K562 (cell line): ENCODE measurements around the gene GUCY2D.

Source experiments
- CHD4 ChIP-seq: fragments of 200-600 bp; sonication (generic); IDR thresholded peaks from 3 replicates; pipeline ENCODE4 v1.6.1; 2012; ENCODE audit warnings: low read depth, mild to moderate bottlenecking, mixed read lengths, low read length, inconsistent platforms; ENCODE audit not compliant: insufficient read depth, insufficient replicate concordance, poor library complexity, severe bottlenecking
- CTCF ChIP-seq, 3 experiments: IDR thresholded peaks in 2 of 3; conservative IDR thresholded peaks in 1 of 3; 2 replicates each; pipeline ENCODE4 v1.5.1; 2011 to 2012; ENCODE audit warnings: low read length in 3 of 3, mild to moderate bottlenecking in 3 of 3, control low read depth in 2 of 3, improper control_type of control experiment in 1 of 3, inconsistent platforms in 1 of 3, low read depth in 1 of 3, mixed read lengths in 1 of 3, moderate library complexity in 1 of 3; ENCODE audit not compliant: insufficient read depth in 2 of 3
- GABPA ChIP-seq: fragments of 200-800 bp; sonication (Bioruptor generic); conservative IDR thresholded peaks from 2 replicates; pipeline ENCODE4 v1.6.1; 2016; ENCODE audit warnings: low read depth, missing genetic modification characterization, missing compliant biosample characterization
- IRF1 ChIP-seq: sonication (generic); formaldehyde crosslinking; IDR thresholded peaks from 2 replicates; pipeline ENCODE4 v1.8.0; 2022; ENCODE audit warnings: missing genetic modification reagents, mild to moderate bottlenecking, borderline replicate concordance
- NR3C1 ChIP-seq: sonication (generic); formaldehyde crosslinking; IDR thresholded peaks from 2 replicates; pipeline ENCODE4 v1.8.1; 2022; ENCODE audit warnings: missing genetic modification reagents
- RAD21 ChIP-seq, 2 experiments: fragments of 250-450 bp in 1 of 2; fragments of 450-650 bp in 1 of 2; sonication (Bioruptor Pico) in 1 of 2; formaldehyde crosslinking in 1 of 2; IDR thresholded peaks in 1 of 2; conservative IDR thresholded peaks in 1 of 2; 2 replicates each; pipeline versions ENCODE4 v1.4.0 to v1.8.0; 2020 to 2022; ENCODE audit warnings: mild to moderate bottlenecking in 2 of 2, moderate library complexity in 1 of 2
- SIX5 ChIP-seq, 2 experiments: IDR thresholded peaks; 2 replicates each; pipeline ENCODE4 v1.6.1; 2011; ENCODE audit warnings: low read length in 2 of 2, borderline replicate concordance in 1 of 2, low read depth in 1 of 2, mild to moderate bottlenecking in 1 of 2, moderate library complexity in 1 of 2; ENCODE audit not compliant: insufficient read depth in 1 of 2
- YY1 ChIP-seq, 3 experiments: IDR thresholded peaks; 2 replicates each; pipeline ENCODE4 v1.6.1; 2011; ENCODE audit warnings: low read length in 2 of 3, mild to moderate bottlenecking in 2 of 3, moderate library complexity in 2 of 3, borderline replicate concordance in 1 of 3, control low read depth in 1 of 3, low read depth in 1 of 3; ENCODE audit not compliant: insufficient read depth in 3 of 3, insufficient replicate concordance in 2 of 3, control insufficient read depth in 1 of 3, insufficient read length in 1 of 3; ENCODE audit errors: extremely low read depth in 1 of 3
- ZFX ChIP-seq: sonication (generic); formaldehyde crosslinking; IDR thresholded peaks from 2 replicates; pipeline ENCODE4 v1.8.0; 2022; ENCODE audit warnings: mild to moderate bottlenecking, missing genetic modification reagents, moderate library complexity
- ZNF217 ChIP-seq: sonication (generic); formaldehyde crosslinking; IDR thresholded peaks from 2 replicates; pipeline ENCODE4 v1.8.0; 2022; ENCODE audit warnings: mild to moderate bottlenecking, missing genetic modification reagents
- ZNF274 ChIP-seq: IDR thresholded peaks from 2 replicates; pipeline ENCODE4 v1.6.1; 2011; ENCODE audit warnings: low read depth, mild to moderate bottlenecking, low read length, moderate library complexity, borderline replicate concordance
- ZNF830 ChIP-seq: fragments of 250-450 bp; sonication (Bioruptor Pico); IDR thresholded peaks from 2 replicates; pipeline ENCODE4 v1.5.0; 2021; ENCODE audit warnings: mild to moderate bottlenecking
- TF ChIP-seq, protein P1 (sequence below), 2 experiments: IDR thresholded peaks in 1 of 2; conservative IDR thresholded peaks in 1 of 2; 2 replicates each; pipeline ENCODE4 v1.6.1; 2016; ENCODE audit warnings: low read depth in 2 of 2, mild to moderate bottlenecking in 1 of 2, missing compliant biosample characterization in 1 of 2, missing genetic modification characterization in 1 of 2, moderate library complexity in 1 of 2

GRCh38 chr17:7967751-7968150, 34.7 kb upstream of the GUCY2D start:
- TF ChIP-seq CTCF (IDR thresholded peaks at IDR 0.05 in 2 of 3, conservative IDR thresholded peaks at IDR 0.05 in 1 of 3; ENCODE audit: insufficient read depth in 2 of 3, low read depth in 1 of 3, low read length in 3 of 3) (no peak), ZNF274 (no peak), ZFX (no peak), IRF1 (no peak), ZNF830 (CRISPR knock-in tag) (no peak), SIX5 (IDR thresholded peaks at IDR 0.05; ENCODE audit: borderline replicate concordance in 1 of 2, insufficient read depth in 1 of 2, low read depth in 1 of 2, low read length in 2 of 2) (no peak), GABPA (tag) (no peak), NR3C1 (CRISPR knock-in tag) (no peak), CHD4 (no peak), ZNF217 (CRISPR knock-in tag) (no peak), RAD21 (CRISPR knock-in tag; conservative IDR thresholded peaks at IDR 0.05 in 1 of 2, IDR thresholded peaks at IDR 0.05 in 1 of 2) (no peak), YY1 (IDR thresholded peaks at IDR 0.05; ENCODE audit: borderline replicate concordance in 1 of 3, control insufficient read depth in 1 of 3, extremely low read depth in 1 of 3, insufficient read depth in 3 of 3, insufficient read length in 1 of 3, insufficient replicate concordance in 2 of 3, low read depth in 1 of 3, low read length in 2 of 3) (no peak)
- TF ChIP-seq, protein P1, sequence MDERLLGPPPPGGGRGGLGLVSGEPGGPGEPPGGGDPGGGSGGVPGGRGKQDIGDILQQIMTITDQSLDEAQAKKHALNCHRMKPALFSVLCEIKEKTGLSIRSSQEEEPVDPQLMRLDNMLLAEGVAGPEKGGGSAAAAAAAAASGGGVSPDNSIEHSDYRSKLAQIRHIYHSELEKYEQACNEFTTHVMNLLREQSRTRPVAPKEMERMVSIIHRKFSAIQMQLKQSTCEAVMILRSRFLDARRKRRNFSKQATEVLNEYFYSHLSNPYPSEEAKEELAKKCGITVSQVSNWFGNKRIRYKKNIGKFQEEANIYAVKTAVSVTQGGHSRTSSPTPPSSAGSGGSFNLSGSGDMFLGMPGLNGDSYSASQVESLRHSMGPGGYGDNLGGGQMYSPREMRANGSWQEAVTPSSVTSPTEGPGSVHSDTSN (CRISPR knock-in tag; IDR thresholded peaks at IDR 0.05; ENCODE audit: low read depth) = no peak
- TF ChIP-seq, protein P1 (tag; conservative IDR thresholded peaks at IDR 0.05; ENCODE audit: low read depth) = no peak
